GM12878 (cell line): ENCODE data around the gene MAGI3. TPM values are rescaled to one million over a fixed set of nuclear protein-coding genes. Genes with fewer than 3 reads are reported as not detected.

Experiments used
- ATAC-seq: fragments of 200-7000 bp; cut with Tn5 transposase; 3 replicates; pipeline ENCODE4 v1.9.1; 2020; ENCODE audit warnings: mild to moderate bottlenecking, moderate library complexity
- BruUV-seq: library from RNA; stranded (reverse); fragments of 400-500 nt; replicated peaks from 2 replicates; lab custom pipeline; 2021; lab: Mats Ljungman, UMichigan
- CTCF ChIA-PET: fragments of 300-600 bp; sonication (Branson Sonifier 250); formaldehyde crosslinking; extraction: SDS; loops from one replicate; lab custom pipeline; 2021; ENCODE audit warnings: inconsistent platforms; lab: Yijun Ruan, JAX
- POLR2A ChIA-PET: fragments of 350-600 bp; formaldehyde crosslinking; extraction: SDS; loops from one replicate; lab custom pipeline; 2021; ENCODE audit warnings: inconsistent platforms; lab: Charles Lee
- RAD21 ChIA-PET: fragments of 300-600 bp; sonication (Branson Sonifier 250); formaldehyde crosslinking; loops from one replicate; lab custom pipeline; 2023; ENCODE audit warnings: antibody characterized with exemption; ENCODE audit not compliant: unreplicated experiment; lab: Charles Lee
- SMC1A ChIA-PET: fragments of 300-600 bp; sonication (Branson Sonifier 250); formaldehyde crosslinking; loops from one replicate; lab custom pipeline; 2023; ENCODE audit not compliant: unreplicated experiment, uncharacterized antibody; lab: Charles Lee
- DNase-seq: peaks from one replicate; pipeline ENCODE4 v3.0.0-alpha.2; 2011; ENCODE audit warnings: low read depth, low spot score
- FAIRE-seq: peaks from 3 replicates; lab custom pipeline; 2011; peaks lifted over from hg19 to GRCh38; lab: Jason Lieb, UNC
- H2AFZ ChIP-seq: 2 replicates; pipeline ENCODE4 v1.6.0; 2011; ENCODE audit warnings: low read depth, low read length, control low read depth; ENCODE audit not compliant: control insufficient read depth
- H3K27ac ChIP-seq: 2 replicates; pipeline ENCODE4 v1.5.1; 2011; ENCODE audit warnings: control low read depth; ENCODE audit not compliant: control insufficient read depth, insufficient read depth
- H3K27me3 ChIP-seq, 2 experiments: replicated peaks in 1 of 2; 2 replicates each; pipeline versions ENCODE4 v1.6.0 to v1.6.1; 2011; ENCODE audit warnings: low read length in 1 of 2; ENCODE audit not compliant: control insufficient read depth in 2 of 2, insufficient read depth in 2 of 2
- H3K36me3 ChIP-seq, 2 experiments: 2 replicates each; pipeline ENCODE4 v1.5.1; 2011; ENCODE audit warnings: low read length in 1 of 2; ENCODE audit not compliant: control insufficient read depth in 2 of 2, insufficient read depth in 2 of 2
- H3K4me1 ChIP-seq: 2 replicates; pipeline ENCODE4 v1.6.1; 2011; ENCODE audit warnings: mild to moderate bottlenecking, low read length, moderate library complexity, mixed read lengths; ENCODE audit not compliant: control insufficient read depth, insufficient read depth
- H3K4me2 ChIP-seq: 2 replicates; pipeline ENCODE4 v1.6.0; 2011; ENCODE audit warnings: control low read depth; ENCODE audit not compliant: control insufficient read depth, insufficient read depth
- H3K4me3 ChIP-seq: fragments of 200-600 bp; sonication (generic); 2 replicates; pipeline ENCODE4 v1.5.1; 2016
- H3K79me2 ChIP-seq: 2 replicates; pipeline ENCODE4 v1.6.0; 2011; ENCODE audit warnings: low read length; ENCODE audit not compliant: control insufficient read depth, insufficient read depth
- H3K9ac ChIP-seq: 2 replicates; pipeline ENCODE4 v1.8.0; 2011; ENCODE audit warnings: low read length, control low read depth, mixed read lengths; ENCODE audit not compliant: control insufficient read depth, insufficient read depth
- H3K9me3 ChIP-seq: replicated peaks from 3 replicates; pipeline ENCODE4 v1.5.1; 2011; ENCODE audit warnings: mild to moderate bottlenecking, low read length; ENCODE audit not compliant: control insufficient read depth, insufficient read depth
- H4K20me1 ChIP-seq: 2 replicates; pipeline ENCODE4 v1.6.0; 2011; ENCODE audit not compliant: control insufficient read depth, insufficient read depth
- BHLHE40 ChIP-seq, 2 experiments: fragments of 450-650 bp in 1 of 2; IDR thresholded peaks; 2 replicates each; pipeline ENCODE4 v1.6.1; 2011 to 2017; ENCODE audit warnings: low read depth in 2 of 2, borderline replicate concordance in 1 of 2, improper control_type of control experiment in 1 of 2, low read length in 1 of 2, mild to moderate bottlenecking in 1 of 2
- DPF2 ChIP-seq: fragments of 450-650 bp; IDR thresholded peaks from 2 replicates; pipeline ENCODE4 v1.6.1; 2017; ENCODE audit warnings: mild to moderate bottlenecking
- ELK1 ChIP-seq: IDR thresholded peaks from 2 replicates; pipeline ENCODE4 v1.6.1; 2012; ENCODE audit warnings: low read depth, low read length, improper control_type of control experiment
- FOXK2 ChIP-seq: fragments of 450-650 bp; IDR thresholded peaks from 2 replicates; pipeline ENCODE4 v1.6.1; 2017; ENCODE audit warnings: mild to moderate bottlenecking, moderate library complexity
- GABPA ChIP-seq: IDR thresholded peaks from 2 replicates; pipeline ENCODE4 v1.6.1; 2014; ENCODE audit warnings: antibody characterized with exemption, low read depth, mild to moderate bottlenecking, inconsistent platforms
- IKZF1 ChIP-seq: fragments of 450-650 bp; conservative IDR thresholded peaks from 2 replicates; pipeline ENCODE4 v1.6.1; 2017; ENCODE audit warnings: antibody characterized with exemption, mild to moderate bottlenecking
- IRF3 ChIP-seq: fragments of 450-650 bp; IDR thresholded peaks from 2 replicates; pipeline ENCODE4 v1.6.1; 2014; ENCODE audit warnings: mild to moderate bottlenecking
- MEF2A ChIP-seq: IDR thresholded peaks from 2 replicates; pipeline ENCODE4 v1.6.1; 2011; ENCODE audit warnings: low read depth, mild to moderate bottlenecking, low read length, moderate library complexity; ENCODE audit not compliant: insufficient read depth
- TCF7 ChIP-seq: IDR thresholded peaks from 2 replicates; pipeline ENCODE4 v1.6.1; 2014; ENCODE audit warnings: antibody characterized with exemption, borderline replicate concordance
- USF1 ChIP-seq: IDR thresholded peaks from 2 replicates; pipeline ENCODE4 v1.6.1; 2011; ENCODE audit warnings: borderline replicate concordance, low read depth, mild to moderate bottlenecking, moderate library complexity, mixed read lengths, low read length; ENCODE audit not compliant: insufficient read depth; ENCODE audit errors: extremely low read length
- ZBTB33 ChIP-seq: fragments of 450-650 bp; IDR thresholded peaks from 2 replicates; pipeline ENCODE4 v1.6.1; 2017; ENCODE audit warnings: mild to moderate bottlenecking
- ZNF217 ChIP-seq: fragments of 450-650 bp; IDR thresholded peaks from 2 replicates; pipeline ENCODE4 v1.6.1; 2017; ENCODE audit warnings: antibody characterized with exemption, mild to moderate bottlenecking
- WGBS: methylation state at CpG from one replicate; pipeline ENCODE4 v1.1.6; 2016; ENCODE audit warnings: low lambda C conversion rate; ENCODE audit not compliant: insufficient replicate concordance, insufficient coverage; ENCODE audit errors: missing lambda C conversion rate; 5-methylcytosine and 5-hydroxymethylcytosine counted together
- in situ Hi-C: fragments of 300-500 bp; cut with MboI; formaldehyde crosslinking; loops from 9 replicates; pipeline ENCODE4 v1.14.3; 2018; ENCODE audit warnings: mixed read lengths
- intact Hi-C: fragments of 100-400 bp; cut with micrococcal nuclease; formaldehyde crosslinking; loops from one replicate; pipeline ENCODE4 v1.14.2; 2022; ENCODE audit not compliant: unreplicated experiment
- polyA plus RNA-seq, 11 experiments: library from polyadenylated mRNA; depleted of rRNA in 4 of 11; unstranded in 6 of 11; stranded (reverse) in 5 of 11; fragments of >200 nt; fragmentation: Nextera tagmentation in 4 of 11; fragmentation: Illumina TruSeq in 1 of 11; extraction: Ambion mirVana in 4 of 11; extraction: Trizol in 1 of 11; gene quantifications; 1 replicate in 1 of 11; 2 replicates in 10 of 11; pipeline versions ENCODE4 v1.2.1 to v1.2.3, GENCODE V29; 2011 to 2016; ENCODE audit warnings: inconsistent platforms in 2 of 11, missing spikeins in 2 of 11, low read depth in 1 of 11
- total RNA-seq, 4 experiments: library from RNA; depleted of rRNA in 3 of 4; stranded (reverse); fragments of >200 nt in 3 of 4; fragmentation: Illumina TruSeq in 1 of 4; extraction: Trizol in 1 of 4; gene quantifications; 2 replicates each; pipeline versions ENCODE4 v1.2.1 to v1.2.3, GENCODE V29; 2013 to 2021
- TF ChIP-seq, protein P1 (sequence below): fragments of 450-650 bp; IDR thresholded peaks from 2 replicates; pipeline ENCODE4 v1.6.1; 2018; ENCODE audit warnings: borderline replicate concordance, mild to moderate bottlenecking; ENCODE audit not compliant: partially characterized antibody

Gene MAGI3
- total and polyA plus RNA-seq, 10 of the 15 experiments (the other 5 are each of a cell fraction or from before 2014, with no cell fraction given): 0.17 to 0.65 (median 0.32) TPM

GRCh38 chr1:113455374-113455773, 65.1 kb downstream of the MAGI3 start:
- H3K27ac ChIP-seq: no peak overlapping the region
- H2AFZ ChIP-seq: no peak overlapping the region
- intact Hi-C loops (loop anchor here (10.0 kb wide), 1 partner anchor 121 kb away; no protein-coding TSS in a partner anchor), in situ Hi-C loops (loop anchor here (5.0 kb wide), 1 partner anchor 313 kb away; no protein-coding TSS in a partner anchor)
- H3K9ac ChIP-seq: no peak overlapping the region
- DNase-seq (no peak), FAIRE-seq (no peak), ATAC-seq (no peak)
- BruUV-seq: no TSS peak
- H3K36me3 ChIP-seq: no peaks in the 10 kb centered on the region
- H3K79me2 ChIP-seq: no peaks in the 10 kb centered on the region
- TF ChIP-seq USF1 (no peak), ZBTB33 (no peak), IRF3 (no peak), IKZF1 (no peak), MEF2A (no peak), BHLHE40 (IDR thresholded peaks at IDR 0.05; ENCODE audit: borderline replicate concordance in 1 of 2, low read depth in 2 of 2, low read length in 1 of 2) (no peak), TCF7 (no peak), DPF2 (no peak), GABPA (no peak), ZNF217 (no peak), FOXK2 (no peak), ELK1 (no peak)
- TF ChIP-seq, protein P1, sequence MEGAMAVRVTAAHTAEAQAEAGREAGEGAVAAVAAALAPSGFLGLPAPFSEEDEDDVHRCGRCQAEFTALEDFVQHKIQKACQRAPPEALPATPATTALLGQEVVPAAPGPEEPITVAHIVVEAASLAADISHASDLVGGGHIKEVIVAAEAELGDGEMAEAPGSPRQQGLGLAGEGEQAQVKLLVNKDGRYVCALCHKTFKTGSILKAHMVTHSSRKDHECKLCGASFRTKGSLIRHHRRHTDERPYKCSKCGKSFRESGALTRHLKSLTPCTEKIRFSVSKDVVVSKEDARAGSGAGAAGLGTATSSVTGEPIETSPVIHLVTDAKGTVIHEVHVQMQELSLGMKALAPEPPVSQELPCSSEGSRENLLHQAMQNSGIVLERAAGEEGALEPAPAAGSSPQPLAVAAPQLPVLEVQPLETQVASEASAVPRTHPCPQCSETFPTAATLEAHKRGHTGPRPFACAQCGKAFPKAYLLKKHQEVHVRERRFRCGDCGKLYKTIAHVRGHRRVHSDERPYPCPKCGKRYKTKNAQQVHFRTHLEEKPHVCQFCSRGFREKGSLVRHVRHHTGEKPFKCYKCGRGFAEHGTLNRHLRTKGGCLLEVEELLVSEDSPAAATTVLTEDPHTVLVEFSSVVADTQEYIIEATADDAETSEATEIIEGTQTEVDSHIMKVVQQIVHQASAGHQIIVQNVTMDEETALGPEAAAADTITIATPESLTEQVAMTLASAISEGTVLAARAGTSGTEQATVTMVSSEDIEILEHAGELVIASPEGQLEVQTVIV: no peak
- ChIA-PET RAD21 (no interaction called here), POLR2A (no interaction called here), CTCF (interaction anchor here (0.6 to 0.9 kb wide), 2 partner anchors 44 to 315 kb away, joined by 3 read pairs; no protein-coding TSS in a partner anchor), SMC1A (no interaction called here)
- no peaks in the 10 kb centered on the region for H3K9me3 ChIP-seq
- no peaks in the 10 kb centered on the region for H4K20me1 ChIP-seq
- no peaks in the 10 kb centered on the region; a peak in 1 of 4 replicates for H3K27me3 ChIP-seq
- H3K4me1 ChIP-seq: no peaks in the 10 kb centered on the region
- H3K4me2 ChIP-seq: no peak overlapping the region
- H3K4me3 ChIP-seq: no peak overlapping the region
- 50% methylated on average over 1 of the region's 1 CpG for WGBS
